ENCODE results near the gene SPTBN1.

- no peak for TF ChIP-seq CTCF (IDR thresholded peaks at IDR 0.05)
- TF ChIP-seq POLR2A (IDR thresholded peaks at IDR 0.05): no peak
Observed at GRCh38 chr2:54428108-54428831, 27.9 kb upstream of the SPTBN1 start.
